ENCODE results near the gene NDUFAF8. TPM values are rescaled to one million over a fixed set of nuclear protein-coding genes. Genes with fewer than 3 reads are reported as not detected.
A peak's percentile ranks its signal among the peaks of the same experiment; 100 is the strongest.

NDUFAF8 gene
- total RNA-seq, 1 donor from 2014 or later = 7.8 TPM

GRCh38 chr17:81240761-81241160, 1.6 kb downstream of the NDUFAF8 start:
- DNase-seq = no peak

- DNase-seq = no peak
Observed at GRCh38 chr17:81241203-81241602, 2.1 kb downstream of the NDUFAF8 start.

DNA sequence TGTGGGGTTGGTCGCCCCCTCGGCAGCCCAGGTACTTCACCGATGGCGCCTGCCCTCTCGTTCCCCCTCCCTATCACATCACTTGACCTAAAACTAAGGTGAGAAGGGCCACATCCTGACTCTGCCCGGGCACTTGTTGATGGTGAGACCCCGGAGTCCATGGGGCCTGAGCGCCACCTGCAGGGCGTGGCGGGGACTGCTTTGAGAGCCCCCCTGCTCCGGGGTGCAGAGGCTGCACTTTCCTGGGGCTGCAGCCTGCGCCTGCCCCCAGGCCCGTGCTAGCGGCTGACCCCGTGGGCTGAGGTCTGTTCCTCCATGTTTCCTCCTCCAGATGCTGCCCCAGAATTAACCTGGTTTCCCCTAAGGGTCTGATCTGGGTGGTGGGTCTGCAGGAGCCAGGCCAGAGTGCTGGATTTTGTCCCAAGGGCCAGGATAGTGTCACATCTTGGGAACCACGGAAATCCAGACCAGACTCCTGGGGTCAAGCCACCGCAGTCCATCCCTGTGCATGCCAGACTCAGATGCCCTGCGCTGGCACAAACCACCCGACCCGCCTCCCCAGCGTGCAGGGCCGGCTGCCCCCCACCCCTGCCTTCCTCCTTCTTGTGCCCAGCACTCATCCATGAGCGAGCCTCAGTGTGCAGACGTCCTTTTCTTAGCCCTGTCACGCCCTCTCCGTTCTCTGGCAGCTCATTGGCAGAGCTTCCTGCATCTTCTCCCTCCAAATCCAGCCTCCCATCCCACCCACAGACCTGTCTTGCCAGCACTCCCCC, 2.7 kb downstream of the NDUFAF8 start:
- peak; percentile 14 for DNase-seq

DNA sequence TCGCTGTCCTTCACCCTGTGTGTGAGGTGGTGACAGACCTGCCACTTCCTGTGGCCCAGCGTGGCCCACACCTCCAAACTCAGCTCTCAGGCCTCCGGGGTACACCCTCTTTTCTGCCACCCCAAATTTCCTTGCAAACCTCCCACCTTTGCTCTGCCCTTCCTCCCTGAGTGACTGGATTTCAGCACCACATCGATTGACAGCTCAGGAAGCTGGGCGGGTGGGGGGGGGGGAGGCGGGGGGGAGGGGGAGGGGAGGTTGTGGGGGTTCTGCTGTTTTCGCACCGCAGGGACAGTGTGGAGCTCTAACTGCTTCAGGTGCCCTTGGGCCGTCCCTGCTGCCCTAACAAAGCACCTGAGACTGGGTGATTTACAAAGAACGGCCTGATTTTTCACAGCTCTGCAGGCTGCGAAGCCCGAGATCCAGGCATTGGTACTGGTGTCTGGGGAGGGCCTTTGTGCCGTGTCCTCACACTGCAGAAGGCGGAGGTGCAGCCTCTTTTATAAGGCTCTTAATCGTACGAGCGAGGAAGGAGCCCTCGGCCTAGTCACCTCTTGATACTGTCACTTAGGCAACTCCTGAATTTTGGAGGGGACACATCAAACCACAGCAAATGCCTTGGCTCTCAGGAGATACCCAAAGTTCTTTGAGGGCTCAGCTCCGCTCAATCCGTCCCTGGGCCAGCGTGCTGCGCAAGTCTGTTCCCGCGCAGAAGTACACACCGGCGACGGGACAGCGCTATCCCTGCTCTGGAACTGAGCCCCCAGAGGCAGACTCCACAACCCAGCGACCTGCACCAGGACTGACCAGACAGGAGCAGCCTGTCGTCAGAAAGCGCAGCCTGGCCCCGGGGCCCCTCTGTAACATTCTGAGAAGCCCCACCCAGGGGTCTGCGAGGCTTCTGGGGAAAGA, 3.6 kb downstream of the NDUFAF8 start:
- no peak for DNase-seq

DNA sequence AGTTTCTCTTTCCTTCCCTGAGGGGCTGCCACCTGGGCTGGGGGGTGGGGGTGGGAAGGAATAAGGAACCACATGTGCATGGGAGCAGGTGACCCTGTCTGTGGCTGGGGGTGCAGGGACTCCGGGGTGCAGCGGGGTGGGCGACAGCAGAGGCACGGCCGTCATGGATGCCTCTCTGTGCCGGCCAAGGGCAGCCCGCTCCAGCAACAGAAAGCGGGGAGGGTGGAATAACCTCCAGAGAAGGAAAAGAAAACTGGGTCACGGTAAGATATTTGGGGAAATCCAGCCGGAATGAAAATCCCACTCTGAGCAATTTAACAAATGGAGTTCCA, 4.2 kb downstream of the NDUFAF8 start:
- DNase-seq = no peak

GRCh38 chr17:81244358-81245023, 5.4 kb downstream of the NDUFAF8 start:
- DNase-seq = no peak

DNA sequence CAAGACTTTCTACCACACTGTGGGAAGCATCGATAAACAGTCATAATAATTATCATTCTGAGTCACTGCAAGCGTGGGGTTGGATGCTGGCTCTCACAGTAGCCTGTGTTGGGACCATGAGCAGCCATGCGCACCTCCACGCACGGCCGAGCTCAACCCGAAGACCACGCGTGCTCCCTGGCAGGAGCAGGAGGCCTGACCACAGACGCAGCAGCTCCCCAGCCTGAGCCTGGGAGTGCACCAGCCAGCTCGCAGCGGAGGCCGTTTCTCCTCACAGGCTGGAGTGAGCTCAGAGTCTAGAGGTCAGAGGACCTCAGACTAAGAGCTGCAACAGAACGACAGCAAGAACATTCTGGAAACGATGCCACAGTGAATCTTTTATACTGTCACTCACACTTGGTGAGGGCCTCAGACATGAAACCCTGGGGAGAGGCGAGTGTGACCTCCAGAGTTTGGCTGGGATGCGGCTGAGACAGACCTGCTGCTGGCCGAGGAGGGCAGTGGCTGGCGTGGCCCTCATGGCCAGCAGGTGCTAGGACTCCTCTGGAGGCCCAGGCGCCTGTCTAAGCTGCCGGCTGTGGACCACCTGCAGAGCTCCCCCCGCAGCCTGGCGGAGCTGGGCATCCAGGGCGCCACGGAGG, 6.0 kb downstream of the NDUFAF8 start:
- no peak for DNase-seq

DNA sequence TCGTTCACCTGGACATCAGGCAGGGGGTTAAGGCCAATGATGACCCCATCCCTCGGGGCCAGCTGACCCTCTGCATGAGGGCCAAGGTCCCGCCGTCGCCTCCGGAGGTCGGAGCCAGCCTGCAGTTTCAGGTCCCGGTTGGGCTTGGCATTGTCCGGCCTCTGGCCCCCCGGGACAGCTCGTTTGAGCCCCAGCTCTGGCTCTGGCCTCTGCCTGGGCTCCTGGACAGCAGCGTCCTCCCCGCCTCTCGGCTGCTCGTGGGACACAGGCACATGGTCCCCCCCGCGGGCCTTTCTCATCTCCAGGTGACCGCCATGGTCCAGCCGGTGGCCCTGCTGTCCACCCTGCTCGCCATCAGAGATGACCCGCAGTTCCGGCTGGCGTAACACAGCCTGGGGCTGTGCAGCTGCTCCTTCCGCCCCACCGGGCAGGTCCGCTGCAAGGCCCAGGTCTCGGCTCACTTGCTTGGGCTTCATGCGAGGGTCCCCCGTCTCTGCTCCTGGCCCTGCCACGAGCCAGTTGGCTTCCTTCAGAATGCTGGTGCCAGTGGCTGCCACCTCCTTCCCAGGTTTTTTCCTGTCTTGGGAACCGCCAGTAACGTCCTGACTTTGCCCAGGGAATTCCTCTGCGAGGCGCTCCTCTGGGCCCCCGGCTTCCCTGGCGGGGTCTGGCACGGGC, 6.7 kb downstream of the NDUFAF8 start:
- DNase-seq = no peak

DNA sequence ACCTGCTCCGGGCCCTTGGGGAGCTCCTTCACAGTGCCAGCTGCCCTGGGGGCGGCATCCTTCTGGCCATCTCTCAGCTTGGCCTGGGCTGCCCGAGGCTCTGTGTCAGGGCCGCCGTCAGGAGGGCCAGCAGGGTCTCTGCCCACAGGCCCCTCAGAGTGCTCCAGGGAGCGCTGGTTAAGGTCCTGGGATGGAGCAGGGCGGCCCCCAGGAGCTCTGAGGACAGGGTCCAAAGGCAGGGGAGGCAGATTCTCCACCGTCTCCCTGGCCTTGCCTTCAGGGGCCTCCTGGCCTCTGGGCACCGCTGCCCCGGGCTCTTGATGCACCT, 7.2 kb downstream of the NDUFAF8 start:
- DNase-seq = no peak

GRCh38 chr17:81246679-81247338, 7.7 kb downstream of the NDUFAF8 start:
- DNase-seq = no peak

DNA sequence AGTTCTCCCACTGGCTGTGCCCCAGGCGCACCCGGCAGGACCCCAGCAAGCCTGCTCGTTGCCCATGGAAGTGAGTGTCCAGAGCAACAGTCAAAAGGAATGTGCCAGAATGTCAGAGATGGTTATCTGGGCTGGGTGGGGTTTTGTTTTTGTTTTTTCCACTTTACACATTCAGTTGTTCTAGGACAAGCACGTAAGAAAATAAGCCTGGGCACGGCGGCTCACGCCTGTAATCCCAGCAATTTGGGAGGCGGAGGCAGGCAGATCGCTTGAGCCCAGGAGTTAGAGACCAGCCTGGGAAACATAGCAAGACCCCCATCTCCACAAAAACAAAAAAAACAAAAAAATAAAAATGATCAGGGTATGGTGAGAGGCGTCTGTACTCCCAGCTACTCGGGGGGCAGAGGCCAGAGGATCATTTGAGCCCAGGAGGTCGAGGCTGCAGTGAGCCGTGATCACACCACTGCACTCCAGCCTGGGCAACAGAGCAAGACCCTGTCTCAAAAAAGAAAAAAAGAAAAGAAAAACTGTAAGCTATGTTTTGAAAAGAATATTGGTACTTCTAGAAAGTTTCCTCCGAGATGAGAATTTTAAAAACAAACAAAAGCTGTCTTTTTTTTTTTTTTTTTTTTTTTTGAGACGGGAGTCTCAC, 8.3 kb downstream of the NDUFAF8 start:
- DNase-seq = no peak

DNA sequence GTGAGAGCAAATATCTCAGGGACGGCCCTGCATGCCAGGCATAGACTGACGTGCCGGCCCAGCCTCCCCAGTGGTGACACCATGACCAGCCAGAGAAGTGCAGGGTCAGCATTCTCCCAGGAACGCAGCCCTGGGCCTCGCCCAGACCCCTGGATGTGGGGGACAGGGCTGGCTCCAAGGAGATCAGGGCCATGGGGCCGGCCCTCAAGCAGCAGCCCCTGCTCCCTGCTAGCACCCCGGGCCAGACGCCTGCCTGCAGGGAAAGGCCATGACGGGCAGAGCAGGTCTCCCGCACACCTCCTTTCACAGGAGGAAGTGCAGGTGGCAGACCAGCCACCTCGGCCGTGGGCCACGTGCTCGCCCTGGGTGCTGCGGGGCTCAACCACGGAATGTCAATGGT, 9.5 kb downstream of the NDUFAF8 start:
- no peak for DNase-seq

DNA sequence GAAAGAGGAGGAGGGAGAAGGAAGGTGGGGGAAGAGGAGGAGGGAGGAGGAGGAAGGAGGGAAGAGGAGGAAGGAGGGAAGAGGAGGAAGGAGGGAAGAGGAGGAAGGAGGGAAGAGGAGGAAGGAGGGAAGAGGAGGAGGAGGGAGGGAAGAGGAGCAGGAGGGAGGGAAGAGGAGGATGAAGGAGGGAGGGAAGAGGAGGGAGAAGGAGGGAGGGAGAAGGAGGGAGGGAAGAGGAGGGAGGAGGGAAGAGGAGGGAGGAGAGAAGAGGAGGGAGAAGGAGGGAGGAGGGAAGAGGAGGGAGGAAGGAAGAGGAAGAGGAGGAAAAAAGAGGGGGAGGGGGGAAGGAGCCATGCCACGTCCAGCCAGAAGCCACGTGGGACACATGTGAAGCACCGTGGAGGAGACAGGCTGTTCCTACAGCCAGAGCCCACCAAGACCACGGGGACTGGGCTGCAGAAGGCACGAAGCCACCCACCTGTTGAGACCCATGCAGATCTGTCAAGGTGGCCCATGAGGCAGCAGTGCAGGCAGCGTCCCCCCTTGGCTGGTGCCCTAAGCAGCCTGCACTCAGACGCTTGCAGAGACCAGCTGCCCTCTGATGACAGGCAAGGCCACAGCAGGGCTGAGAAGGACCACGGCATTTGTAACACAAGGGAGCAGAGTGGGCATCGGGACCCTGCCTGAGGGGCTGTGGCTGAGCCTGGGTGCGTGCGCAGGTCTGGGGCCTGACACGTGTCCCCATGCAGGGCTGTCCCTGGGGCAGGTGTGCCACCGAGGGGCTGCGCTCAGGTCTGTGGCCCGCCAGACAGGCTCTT, 10.3 kb downstream of the NDUFAF8 start:
- no peak for DNase-seq

DNA sequence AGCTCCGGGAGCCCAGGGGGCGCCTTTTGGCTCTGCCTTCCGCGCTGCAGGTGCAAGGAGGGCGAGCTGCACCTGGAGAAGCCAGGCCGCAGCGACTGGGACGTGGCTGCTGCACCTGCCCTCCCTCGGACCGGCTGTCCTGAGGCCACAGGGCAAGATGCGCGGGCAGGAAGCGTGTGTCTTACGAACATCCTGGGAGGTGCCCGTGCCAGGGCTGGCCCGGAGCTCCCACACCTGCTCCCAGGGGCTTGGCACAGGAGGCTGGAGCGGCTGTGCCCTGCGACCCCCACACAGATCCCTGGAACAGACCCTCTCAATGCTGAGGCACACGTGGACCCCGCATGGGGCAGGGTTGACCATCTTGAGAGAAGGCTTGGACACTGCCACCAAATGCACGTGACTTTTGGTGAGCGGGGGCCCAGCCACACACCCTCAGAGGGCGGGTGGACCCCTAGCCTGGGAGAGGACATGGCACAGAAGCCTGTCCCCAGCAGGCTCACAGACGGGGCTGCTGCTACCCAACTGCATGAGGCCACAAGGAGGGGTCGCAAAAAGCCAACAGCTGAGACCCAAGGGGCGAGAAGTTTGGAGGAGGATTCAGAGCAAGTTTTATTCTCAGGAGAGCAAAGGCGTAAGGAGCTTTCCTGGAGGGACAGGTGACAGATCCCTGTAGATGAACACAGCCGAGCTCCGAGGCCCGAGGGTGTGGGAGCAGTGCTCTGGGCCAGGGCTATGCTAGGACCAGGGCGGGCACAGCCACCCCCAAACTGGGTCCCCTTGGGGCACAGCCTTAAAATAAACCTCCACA, 11.4 kb downstream of the NDUFAF8 start:
- no peak for DNase-seq

DNA sequence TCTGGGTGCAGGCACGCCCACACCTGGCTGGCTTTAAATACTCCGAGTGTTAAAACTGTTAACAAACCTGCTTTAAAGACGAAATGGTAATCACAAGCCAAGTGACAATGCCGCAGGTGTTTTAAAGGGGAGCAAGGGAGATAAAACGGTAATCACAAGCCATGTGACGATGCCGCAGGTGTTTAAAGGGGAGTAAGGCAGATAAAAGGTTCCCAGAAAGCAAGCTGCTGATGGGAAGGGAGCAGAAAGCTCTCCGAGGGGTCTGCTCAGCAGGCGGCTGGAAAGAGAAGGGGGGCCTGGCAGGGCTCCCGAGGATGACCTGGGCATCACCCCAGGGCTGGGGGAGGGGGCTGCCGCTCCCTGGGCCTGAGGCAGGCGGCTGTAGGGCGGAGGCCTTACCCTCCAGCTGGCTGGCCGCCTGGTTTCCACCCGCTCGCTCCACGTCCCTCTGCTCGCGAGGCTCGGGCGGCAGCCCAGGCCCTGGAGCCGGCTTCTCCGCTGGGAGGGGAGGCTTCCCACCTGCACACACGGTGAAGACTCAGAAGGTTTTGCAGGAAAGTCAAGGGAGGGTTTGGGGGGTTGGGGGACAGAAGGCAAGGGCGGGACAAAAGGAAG, 12.1 kb downstream of the NDUFAF8 start:
- DNase-seq = no peak

- no peak for DNase-seq
Observed at GRCh38 chr17:81251709-81252301, 12.7 kb downstream of the NDUFAF8 start.

GRCh38 chr17:81252326-81252986, 13.3 kb downstream of the NDUFAF8 start:
- no peak for DNase-seq

DNA sequence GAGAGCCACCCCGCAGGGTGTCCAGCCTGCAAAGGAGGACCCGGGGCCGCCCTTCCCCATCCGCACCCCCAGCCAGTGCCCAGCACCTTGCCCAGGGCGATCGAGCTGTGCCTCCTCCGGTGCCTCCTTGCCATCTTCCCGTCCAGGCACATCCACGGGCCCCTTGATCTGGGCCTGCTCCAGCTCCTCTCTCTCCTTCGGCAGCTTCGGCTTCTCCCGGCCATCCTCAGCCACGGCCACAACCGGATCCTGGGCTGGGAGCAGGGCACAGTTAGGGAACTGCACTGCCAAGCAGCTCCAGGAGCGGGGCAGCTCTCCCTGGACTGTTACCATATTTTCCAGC, 13.8 kb downstream of the NDUFAF8 start:
- no peak for DNase-seq
